GM20000 (cell line): Measurements from ENCODE around the gene TMED6.

Source experiments
- DNase-seq: peaks from one replicate; pipeline ENCODE4 v3.0.0; 2012; ENCODE audit warnings: low spot score
- CTCF ChIP-seq: IDR thresholded peaks from 2 replicates; pipeline ENCODE4 v1.5.1; 2012; ENCODE audit warnings: mild to moderate bottlenecking, control low read depth; ENCODE audit errors: extremely low read depth, missing control alignments

Gene TMED6

GRCh38 chr16:69328854-69329316, 22.7 kb downstream of the TMED6 start:
- TF ChIP-seq CTCF: no peak
- DNase-seq: no peak

- no peak for TF ChIP-seq CTCF
- DNase-seq: no peak
Measured at GRCh38 chr16:69327585-69328310, 23.8 kb downstream of the TMED6 start.

GRCh38 chr16:69326172-69326873, 25.3 kb downstream of the TMED6 start:
- TF ChIP-seq CTCF: no peak

GRCh38 chr16:69325784-69326171, 25.8 kb downstream of the TMED6 start:
- no peak for TF ChIP-seq CTCF
- no peak for DNase-seq

More at GRCh38 chr16:69326172-69326873, 25.3 kb downstream of the TMED6 start:
- DNase-seq: no peak

- DNase-seq: no peak
- no peak for TF ChIP-seq CTCF
Measured at GRCh38 chr16:69324585-69325253, 26.9 kb downstream of the TMED6 start.

- TF ChIP-seq CTCF: no peak
- DNase-seq: no peak
Measured at GRCh38 chr16:69324013-69324531, 27.5 kb downstream of the TMED6 start.

- DNase-seq: no peak
Measured at GRCh38 chr16:69323415-69323814, 28.2 kb downstream of the TMED6 start.

More at GRCh38 chr16:69323415-69323814, 28.2 kb downstream of the TMED6 start:
- no peak for TF ChIP-seq CTCF
